ENCODE measurements around the gene PTCH2.
"Not testable (repeated sequence)": the region's sequence is repeated elsewhere in the genome, so short reads cannot be mapped to it uniquely, and the experiment has no call there.

The PTCH2 gene

GRCh38 chr1:44847845-44848244, 4.8 kb upstream of the PTCH2 start:
- no peak overlapping the region for H3K4me3 ChIP-seq (ENCODE audit: low read depth, low read length)
- TF ChIP-seq CTCF (IDR thresholded peaks at IDR 0.05; ENCODE audit: low read depth, low read length), result no peak
- no peak for DNase-seq (ENCODE audit: low read depth, low spot score)
- in situ Hi-C loops (cut with HindIII; ENCODE audit: low sequenced_read_pairs), result no loop called here

- no peak overlapping the region for H3K4me3 ChIP-seq (ENCODE audit: low read depth, low read length)
- TF ChIP-seq CTCF (IDR thresholded peaks at IDR 0.05; ENCODE audit: low read depth, low read length), result no peak
- in situ Hi-C loops (cut with HindIII; ENCODE audit: low sequenced_read_pairs), result no loop called here
- no peak for DNase-seq (ENCODE audit: low read depth, low spot score)
Measured at GRCh38 chr1:44846985-44847384, 3.9 kb upstream of the PTCH2 start.

- DNase-seq (ENCODE audit: low read depth, low spot score), result no peak
- no peak for TF ChIP-seq CTCF (IDR thresholded peaks at IDR 0.05; ENCODE audit: low read depth, low read length)
- in situ Hi-C loops (cut with HindIII; ENCODE audit: low sequenced_read_pairs), result no loop called here
- H3K4me3 ChIP-seq (ENCODE audit: low read depth, low read length), result peak overlapping the region; percentile 51
Measured at GRCh38 chr1:44842486-44842861, 579 bp downstream of the PTCH2 start.

GRCh38 chr1:44839576-44839975, 3.5 kb downstream of the PTCH2 start:
- no peak overlapping the region for H3K4me3 ChIP-seq (ENCODE audit: low read depth, low read length)
- TF ChIP-seq CTCF (IDR thresholded peaks at IDR 0.05; ENCODE audit: low read depth, low read length), result no peak
- in situ Hi-C loops (cut with HindIII; ENCODE audit: low sequenced_read_pairs), result no loop called here
- DNase-seq (ENCODE audit: low read depth, low spot score), result no peak

- DNase-seq (ENCODE audit: low read depth, low spot score); in situ Hi-C loops (cut with HindIII; ENCODE audit: low sequenced_read_pairs); H3K4me3 ChIP-seq (ENCODE audit: low read depth, low read length): not testable (repeated sequence)
Measured at GRCh38 chr1:44838294-44838693, 4.8 kb downstream of the PTCH2 start.

GRCh38 chr1:44835738-44836675, 7.0 kb downstream of the PTCH2 start:
- TF ChIP-seq CTCF (IDR thresholded peaks at IDR 0.05; ENCODE audit: low read depth, low read length), result peak; percentile 91
- DNase-seq (ENCODE audit: low read depth, low spot score), result peak; percentile 84
- no peak overlapping the region for H3K4me3 ChIP-seq (ENCODE audit: low read depth, low read length)
- in situ Hi-C loops (cut with HindIII; ENCODE audit: low sequenced_read_pairs), result no loop called here

- no peak for DNase-seq (ENCODE audit: low read depth, low spot score)
- H3K4me3 ChIP-seq (ENCODE audit: low read depth, low read length), result no peak overlapping the region
- TF ChIP-seq CTCF (IDR thresholded peaks at IDR 0.05; ENCODE audit: low read depth, low read length), result no peak
- in situ Hi-C loops (cut with HindIII; ENCODE audit: low sequenced_read_pairs), result no loop called here
Measured at GRCh38 chr1:44834328-44834727, 8.7 kb downstream of the PTCH2 start.
